ENCODE data around the gene PCDHA13.

GRCh38 chr5:140840978-140841962 lies 40.7 kb upstream of the PCDHA13 start, which contains the start of gene PCDHA8:
- TF ChIP-seq, protein P1, sequence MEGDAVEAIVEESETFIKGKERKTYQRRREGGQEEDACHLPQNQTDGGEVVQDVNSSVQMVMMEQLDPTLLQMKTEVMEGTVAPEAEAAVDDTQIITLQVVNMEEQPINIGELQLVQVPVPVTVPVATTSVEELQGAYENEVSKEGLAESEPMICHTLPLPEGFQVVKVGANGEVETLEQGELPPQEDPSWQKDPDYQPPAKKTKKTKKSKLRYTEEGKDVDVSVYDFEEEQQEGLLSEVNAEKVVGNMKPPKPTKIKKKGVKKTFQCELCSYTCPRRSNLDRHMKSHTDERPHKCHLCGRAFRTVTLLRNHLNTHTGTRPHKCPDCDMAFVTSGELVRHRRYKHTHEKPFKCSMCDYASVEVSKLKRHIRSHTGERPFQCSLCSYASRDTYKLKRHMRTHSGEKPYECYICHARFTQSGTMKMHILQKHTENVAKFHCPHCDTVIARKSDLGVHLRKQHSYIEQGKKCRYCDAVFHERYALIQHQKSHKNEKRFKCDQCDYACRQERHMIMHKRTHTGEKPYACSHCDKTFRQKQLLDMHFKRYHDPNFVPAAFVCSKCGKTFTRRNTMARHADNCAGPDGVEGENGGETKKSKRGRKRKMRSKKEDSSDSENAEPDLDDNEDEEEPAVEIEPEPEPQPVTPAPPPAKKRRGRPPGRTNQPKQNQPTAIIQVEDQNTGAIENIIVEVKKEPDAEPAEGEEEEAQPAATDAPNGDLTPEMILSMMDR (IDR thresholded peaks at IDR 0.05) = no peak
- TF ChIP-seq POLR2A (IDR thresholded peaks at IDR 0.05) (no peak), POLR2AphosphoS5 (IDR thresholded peaks at IDR 0.05) (no peak)

Data from breast epithelium (tissue), 3 donors.